GM12878 (cell line): Measurements from ENCODE around the gene SAMD7. TPM values are rescaled to one million over a fixed set of nuclear protein-coding genes. Genes with fewer than 3 reads are reported as not detected.

Experiments used
- ATAC-seq: fragments of 200-7000 bp; cut with Tn5 transposase; 3 replicates; pipeline ENCODE4 v1.9.1; 2020; ENCODE audit warnings: mild to moderate bottlenecking, moderate library complexity
- BruUV-seq: library from RNA; stranded (reverse); fragments of 400-500 nt; replicated peaks from 2 replicates; lab custom pipeline; 2021; lab: Mats Ljungman, UMichigan
- CTCF ChIA-PET: fragments of 300-600 bp; sonication (Branson Sonifier 250); formaldehyde crosslinking; extraction: SDS; loops from one replicate; lab custom pipeline; 2021; ENCODE audit warnings: inconsistent platforms; lab: Yijun Ruan, JAX
- POLR2A ChIA-PET: fragments of 350-600 bp; formaldehyde crosslinking; extraction: SDS; loops from one replicate; lab custom pipeline; 2021; ENCODE audit warnings: inconsistent platforms; lab: Charles Lee
- RAD21 ChIA-PET: fragments of 300-600 bp; sonication (Branson Sonifier 250); formaldehyde crosslinking; loops from one replicate; lab custom pipeline; 2023; ENCODE audit warnings: antibody characterized with exemption; ENCODE audit not compliant: unreplicated experiment; lab: Charles Lee
- SMC1A ChIA-PET: fragments of 300-600 bp; sonication (Branson Sonifier 250); formaldehyde crosslinking; loops from one replicate; lab custom pipeline; 2023; ENCODE audit not compliant: unreplicated experiment, uncharacterized antibody; lab: Charles Lee
- DNase-seq: peaks from one replicate; pipeline ENCODE4 v3.0.0-alpha.2; 2011; ENCODE audit warnings: low read depth, low spot score
- FAIRE-seq: peaks from 3 replicates; lab custom pipeline; 2011; peaks lifted over from hg19 to GRCh38; lab: Jason Lieb, UNC
- H2AFZ ChIP-seq: 2 replicates; pipeline ENCODE4 v1.6.0; 2011; ENCODE audit warnings: low read depth, low read length, control low read depth; ENCODE audit not compliant: control insufficient read depth
- H3K27ac ChIP-seq: 2 replicates; pipeline ENCODE4 v1.5.1; 2011; ENCODE audit warnings: control low read depth; ENCODE audit not compliant: control insufficient read depth, insufficient read depth
- H3K27me3 ChIP-seq, 2 experiments: replicated peaks in 1 of 2; 2 replicates each; pipeline versions ENCODE4 v1.6.0 to v1.6.1; 2011; ENCODE audit warnings: low read length in 1 of 2; ENCODE audit not compliant: control insufficient read depth in 2 of 2, insufficient read depth in 2 of 2
- H3K36me3 ChIP-seq, 2 experiments: 2 replicates each; pipeline ENCODE4 v1.5.1; 2011; ENCODE audit warnings: low read length in 1 of 2; ENCODE audit not compliant: control insufficient read depth in 2 of 2, insufficient read depth in 2 of 2
- H3K4me1 ChIP-seq: 2 replicates; pipeline ENCODE4 v1.6.1; 2011; ENCODE audit warnings: mild to moderate bottlenecking, low read length, moderate library complexity, mixed read lengths; ENCODE audit not compliant: control insufficient read depth, insufficient read depth
- H3K4me2 ChIP-seq: 2 replicates; pipeline ENCODE4 v1.6.0; 2011; ENCODE audit warnings: control low read depth; ENCODE audit not compliant: control insufficient read depth, insufficient read depth
- H3K4me3 ChIP-seq: fragments of 200-600 bp; sonication (generic); 2 replicates; pipeline ENCODE4 v1.5.1; 2016
- H3K79me2 ChIP-seq: 2 replicates; pipeline ENCODE4 v1.6.0; 2011; ENCODE audit warnings: low read length; ENCODE audit not compliant: control insufficient read depth, insufficient read depth
- H3K9ac ChIP-seq: 2 replicates; pipeline ENCODE4 v1.8.0; 2011; ENCODE audit warnings: low read length, control low read depth, mixed read lengths; ENCODE audit not compliant: control insufficient read depth, insufficient read depth
- H3K9me3 ChIP-seq: replicated peaks from 3 replicates; pipeline ENCODE4 v1.5.1; 2011; ENCODE audit warnings: mild to moderate bottlenecking, low read length; ENCODE audit not compliant: control insufficient read depth, insufficient read depth
- H4K20me1 ChIP-seq: 2 replicates; pipeline ENCODE4 v1.6.0; 2011; ENCODE audit not compliant: control insufficient read depth, insufficient read depth
- CHD4 ChIP-seq: fragments of 200-600 bp; sonication (generic); IDR thresholded peaks from 2 replicates; pipeline ENCODE4 v1.6.1; 2016; ENCODE audit warnings: mild to moderate bottlenecking
- CREM ChIP-seq: IDR thresholded peaks from 2 replicates; pipeline ENCODE4 v1.6.1; 2014; ENCODE audit warnings: antibody characterized with exemption, low read depth
- ESRRA ChIP-seq: IDR thresholded peaks from 2 replicates; pipeline ENCODE4 v1.6.1; 2012; ENCODE audit warnings: mild to moderate bottlenecking, low read length, improper control_type of control experiment
- JUNB ChIP-seq: IDR thresholded peaks from 2 replicates; pipeline ENCODE4 v1.6.1; 2016; ENCODE audit warnings: antibody characterized with exemption, mild to moderate bottlenecking
- MEF2B ChIP-seq: fragments of 450-650 bp; IDR thresholded peaks from 2 replicates; pipeline ENCODE4 v1.6.1; 2018; ENCODE audit warnings: mild to moderate bottlenecking, moderate library complexity; ENCODE audit not compliant: partially characterized antibody, poor library complexity, severe bottlenecking
- MYC ChIP-seq: IDR thresholded peaks from 2 replicates; pipeline ENCODE4 v1.6.1; 2011; ENCODE audit warnings: mild to moderate bottlenecking, low read length, moderate library complexity, inconsistent platforms; ENCODE audit not compliant: insufficient read depth, insufficient replicate concordance, insufficient read length, severe bottlenecking
- PAX5 ChIP-seq: IDR thresholded peaks from 2 replicates; pipeline ENCODE4 v1.6.1; 2011; ENCODE audit warnings: low read depth, low read length, borderline replicate concordance
- RAD21 ChIP-seq: IDR thresholded peaks from 2 replicates; pipeline ENCODE4 v1.6.1; 2011; ENCODE audit warnings: mild to moderate bottlenecking, low read depth, low read length, moderate library complexity; ENCODE audit not compliant: insufficient read depth
- SMC3 ChIP-seq: IDR thresholded peaks from 2 replicates; pipeline ENCODE4 v1.6.1; 2011; ENCODE audit warnings: low read length, improper control_type of control experiment, borderline replicate concordance
- TBL1XR1 ChIP-seq: IDR thresholded peaks from 2 replicates; pipeline ENCODE4 v1.6.1; 2012; ENCODE audit warnings: low read depth, low read length, improper control_type of control experiment
- ZBED1 ChIP-seq: IDR thresholded peaks from 2 replicates; pipeline ENCODE4 v1.6.1; 2016; ENCODE audit warnings: borderline replicate concordance
- ZNF217 ChIP-seq: fragments of 450-650 bp; IDR thresholded peaks from 2 replicates; pipeline ENCODE4 v1.6.1; 2017; ENCODE audit warnings: antibody characterized with exemption, mild to moderate bottlenecking
- WGBS: methylation state at CpG from one replicate; pipeline ENCODE4 v1.1.6; 2016; ENCODE audit warnings: low lambda C conversion rate; ENCODE audit not compliant: insufficient replicate concordance, insufficient coverage; ENCODE audit errors: missing lambda C conversion rate; 5-methylcytosine and 5-hydroxymethylcytosine counted together
- in situ Hi-C: fragments of 300-500 bp; cut with MboI; formaldehyde crosslinking; loops from 9 replicates; pipeline ENCODE4 v1.14.3; 2018; ENCODE audit warnings: mixed read lengths
- intact Hi-C: fragments of 100-400 bp; cut with micrococcal nuclease; formaldehyde crosslinking; loops from one replicate; pipeline ENCODE4 v1.14.2; 2022; ENCODE audit not compliant: unreplicated experiment
- polyA plus RNA-seq, 11 experiments: library from polyadenylated mRNA; depleted of rRNA in 4 of 11; unstranded in 6 of 11; stranded (reverse) in 5 of 11; fragments of >200 nt; fragmentation: Nextera tagmentation in 4 of 11; fragmentation: Illumina TruSeq in 1 of 11; extraction: Ambion mirVana in 4 of 11; extraction: Trizol in 1 of 11; gene quantifications; 1 replicate in 1 of 11; 2 replicates in 10 of 11; pipeline versions ENCODE4 v1.2.1 to v1.2.3, GENCODE V29; 2011 to 2016; ENCODE audit warnings: inconsistent platforms in 2 of 11, missing spikeins in 2 of 11, low read depth in 1 of 11
- total RNA-seq, 4 experiments: library from RNA; depleted of rRNA in 3 of 4; stranded (reverse); fragments of >200 nt in 3 of 4; fragmentation: Illumina TruSeq in 1 of 4; extraction: Trizol in 1 of 4; gene quantifications; 2 replicates each; pipeline versions ENCODE4 v1.2.1 to v1.2.3, GENCODE V29; 2013 to 2021
- TF ChIP-seq, protein P1 (sequence below): fragments of 450-650 bp; IDR thresholded peaks from 2 replicates; pipeline ENCODE4 v1.6.1; 2017; ENCODE audit warnings: mild to moderate bottlenecking, moderate library complexity
- TF ChIP-seq, protein P2 (sequence below): fragments of 450-650 bp; IDR thresholded peaks from 2 replicates; pipeline ENCODE4 v1.6.1; 2016; ENCODE audit warnings: mild to moderate bottlenecking
- TF ChIP-seq, protein P3 (sequence below), 3 experiments: IDR thresholded peaks in 2 of 3; conservative IDR thresholded peaks in 1 of 3; 2 replicates each; pipeline ENCODE4 v1.5.1; 2011; ENCODE audit warnings: low read depth in 3 of 3, low read length in 3 of 3, mild to moderate bottlenecking in 3 of 3, control low read depth in 2 of 3, moderate library complexity in 2 of 3, inconsistent platforms in 1 of 3, mixed read lengths in 1 of 3; ENCODE audit not compliant: control insufficient read depth in 2 of 3, insufficient read depth in 1 of 3; ENCODE audit errors: extremely low read depth in 1 of 3

SAMD7 gene
- total and polyA plus RNA-seq, 10 of the 15 experiments (the other 5 are each of a cell fraction or from before 2014, with no cell fraction given): 0.03 to 0.11 (median 0.07) TPM; not detected in 3

DNA sequence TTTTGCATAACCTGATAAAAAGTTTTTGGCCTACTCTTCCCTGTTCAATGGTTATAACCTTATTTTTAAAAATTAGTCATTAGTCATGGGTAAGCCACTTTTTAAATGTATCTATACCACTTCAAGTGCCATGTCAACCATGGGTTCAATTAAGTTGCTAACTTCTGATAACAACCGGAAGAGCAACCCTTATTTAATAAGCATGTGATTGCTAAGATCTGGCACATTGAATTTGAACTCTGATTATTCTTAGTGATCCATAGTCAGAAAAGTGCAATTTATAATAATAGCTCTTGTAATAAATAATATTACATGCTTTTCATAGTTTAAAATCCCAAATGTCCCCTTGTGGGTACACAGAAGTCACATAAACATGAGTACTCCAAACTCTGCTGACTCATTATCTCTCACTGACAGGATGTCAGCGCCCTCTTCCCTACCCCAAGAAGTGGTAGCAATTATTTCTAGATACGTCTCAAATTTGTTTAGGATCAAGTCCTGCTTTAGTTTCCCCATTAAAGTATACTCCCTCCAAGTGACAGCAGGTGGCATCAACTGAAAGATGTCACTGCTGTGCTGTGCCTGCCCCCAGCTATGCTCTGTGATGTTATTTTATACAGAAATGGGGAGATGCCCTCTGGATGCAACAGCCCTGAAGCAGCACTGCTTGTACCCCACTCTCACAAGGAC lies 18.6 kb downstream of the SAMD7 start:
- RAD21 ChIA-PET: interaction anchor here (0.6 to 3.2 kb wide), 16 partner anchors 10 to 714 kb away, joined by 3 to 48 read pairs (median 4); partner anchors contain the start of gene SEC62
- Histone ChIP-seq H3K9me3 (no peaks in the 10 kb centered on the region; the same call in 2 of the 3 replicates), H3K4me2 (no peak overlapping the region), H3K27ac (no peak overlapping the region), H3K4me1 (peaks cover 33% of the 10 kb centered on the region), H3K36me3 (no peaks in the 10 kb centered on the region), H3K79me2 (peaks cover 6% of the 10 kb centered on the region), H2AFZ (no peak overlapping the region), H3K27me3 (no peaks in the 10 kb centered on the region), H3K4me3 (no peak overlapping the region), H3K9ac (no peak overlapping the region), H4K20me1 (no peaks in the 10 kb centered on the region)
- no TSS peak for BruUV-seq
- ATAC-seq (peak; percentile 67), FAIRE-seq (no peak), DNase-seq (no peak)
- in situ Hi-C loops (no loop called here), intact Hi-C loops (loop anchor here (5.0 kb wide), 1 partner anchor 158 kb away; the partner anchor contains the start of gene MYNN)
- peak; percentile 69; the same call in 1 of the 2 replicates for TF ChIP-seq SMC3
- no peak for TF ChIP-seq JUNB
- TF ChIP-seq PAX5: no peak
- TF ChIP-seq ZBED1: no peak
- TF ChIP-seq RAD21: peak; percentile 68
- TF ChIP-seq, protein P1, sequence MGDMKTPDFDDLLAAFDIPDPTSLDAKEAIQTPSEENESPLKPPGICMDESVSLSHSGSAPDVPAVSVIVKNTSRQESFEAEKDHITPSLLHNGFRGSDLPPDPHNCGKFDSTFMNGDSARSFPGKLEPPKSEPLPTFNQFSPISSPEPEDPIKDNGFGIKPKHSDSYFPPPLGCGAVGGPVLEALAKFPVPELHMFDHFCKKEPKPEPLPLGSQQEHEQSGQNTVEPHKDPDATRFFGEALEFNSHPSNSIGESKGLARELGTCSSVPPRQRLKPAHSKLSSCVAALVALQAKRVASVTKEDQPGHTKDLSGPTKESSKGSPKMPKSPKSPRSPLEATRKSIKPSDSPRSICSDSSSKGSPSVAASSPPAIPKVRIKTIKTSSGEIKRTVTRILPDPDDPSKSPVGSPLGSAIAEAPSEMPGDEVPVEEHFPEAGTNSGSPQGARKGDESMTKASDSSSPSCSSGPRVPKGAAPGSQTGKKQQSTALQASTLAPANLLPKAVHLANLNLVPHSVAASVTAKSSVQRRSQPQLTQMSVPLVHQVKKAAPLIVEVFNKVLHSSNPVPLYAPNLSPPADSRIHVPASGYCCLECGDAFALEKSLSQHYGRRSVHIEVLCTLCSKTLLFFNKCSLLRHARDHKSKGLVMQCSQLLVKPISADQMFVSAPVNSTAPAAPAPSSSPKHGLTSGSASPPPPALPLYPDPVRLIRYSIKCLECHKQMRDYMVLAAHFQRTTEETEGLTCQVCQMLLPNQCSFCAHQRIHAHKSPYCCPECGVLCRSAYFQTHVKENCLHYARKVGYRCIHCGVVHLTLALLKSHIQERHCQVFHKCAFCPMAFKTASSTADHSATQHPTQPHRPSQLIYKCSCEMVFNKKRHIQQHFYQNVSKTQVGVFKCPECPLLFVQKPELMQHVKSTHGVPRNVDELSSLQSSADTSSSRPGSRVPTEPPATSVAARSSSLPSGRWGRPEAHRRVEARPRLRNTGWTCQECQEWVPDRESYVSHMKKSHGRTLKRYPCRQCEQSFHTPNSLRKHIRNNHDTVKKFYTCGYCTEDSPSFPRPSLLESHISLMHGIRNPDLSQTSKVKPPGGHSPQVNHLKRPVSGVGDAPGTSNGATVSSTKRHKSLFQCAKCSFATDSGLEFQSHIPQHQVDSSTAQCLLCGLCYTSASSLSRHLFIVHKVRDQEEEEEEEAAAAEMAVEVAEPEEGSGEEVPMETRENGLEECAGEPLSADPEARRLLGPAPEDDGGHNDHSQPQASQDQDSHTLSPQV: no peak
- TF ChIP-seq CHD4: no peak
- TF ChIP-seq CREM: no peak
- TF ChIP-seq ESRRA: no peak
- TF ChIP-seq, protein P2, sequence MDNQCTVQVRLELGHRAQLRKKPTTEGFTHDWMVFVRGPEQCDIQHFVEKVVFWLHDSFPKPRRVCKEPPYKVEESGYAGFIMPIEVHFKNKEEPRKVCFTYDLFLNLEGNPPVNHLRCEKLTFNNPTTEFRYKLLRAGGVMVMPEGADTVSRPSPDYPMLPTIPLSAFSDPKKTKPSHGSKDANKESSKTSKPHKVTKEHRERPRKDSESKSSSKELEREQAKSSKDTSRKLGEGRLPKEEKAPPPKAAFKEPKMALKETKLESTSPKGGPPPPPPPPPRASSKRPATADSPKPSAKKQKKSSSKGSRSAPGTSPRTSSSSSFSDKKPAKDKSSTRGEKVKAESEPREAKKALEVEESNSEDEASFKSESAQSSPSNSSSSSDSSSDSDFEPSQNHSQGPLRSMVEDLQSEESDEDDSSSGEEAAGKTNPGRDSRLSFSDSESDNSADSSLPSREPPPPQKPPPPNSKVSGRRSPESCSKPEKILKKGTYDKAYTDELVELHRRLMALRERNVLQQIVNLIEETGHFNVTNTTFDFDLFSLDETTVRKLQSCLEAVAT: no peak
- TF ChIP-seq ZNF217: no peak
- TF ChIP-seq TBL1XR1: no peak
- TF ChIP-seq MEF2B: no peak
- TF ChIP-seq, protein P3, sequence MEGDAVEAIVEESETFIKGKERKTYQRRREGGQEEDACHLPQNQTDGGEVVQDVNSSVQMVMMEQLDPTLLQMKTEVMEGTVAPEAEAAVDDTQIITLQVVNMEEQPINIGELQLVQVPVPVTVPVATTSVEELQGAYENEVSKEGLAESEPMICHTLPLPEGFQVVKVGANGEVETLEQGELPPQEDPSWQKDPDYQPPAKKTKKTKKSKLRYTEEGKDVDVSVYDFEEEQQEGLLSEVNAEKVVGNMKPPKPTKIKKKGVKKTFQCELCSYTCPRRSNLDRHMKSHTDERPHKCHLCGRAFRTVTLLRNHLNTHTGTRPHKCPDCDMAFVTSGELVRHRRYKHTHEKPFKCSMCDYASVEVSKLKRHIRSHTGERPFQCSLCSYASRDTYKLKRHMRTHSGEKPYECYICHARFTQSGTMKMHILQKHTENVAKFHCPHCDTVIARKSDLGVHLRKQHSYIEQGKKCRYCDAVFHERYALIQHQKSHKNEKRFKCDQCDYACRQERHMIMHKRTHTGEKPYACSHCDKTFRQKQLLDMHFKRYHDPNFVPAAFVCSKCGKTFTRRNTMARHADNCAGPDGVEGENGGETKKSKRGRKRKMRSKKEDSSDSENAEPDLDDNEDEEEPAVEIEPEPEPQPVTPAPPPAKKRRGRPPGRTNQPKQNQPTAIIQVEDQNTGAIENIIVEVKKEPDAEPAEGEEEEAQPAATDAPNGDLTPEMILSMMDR (IDR thresholded peaks at IDR 0.05 in 2 of 3, conservative IDR thresholded peaks at IDR 0.05 in 1 of 3; ENCODE audit: control insufficient read depth in 2 of 3, extremely low read depth in 1 of 3, insufficient read depth in 1 of 3, low read depth in 3 of 3, low read length in 3 of 3): peak; percentile 44 to 49 (median 45); a peak in 4 of 6 replicates
- TF ChIP-seq MYC: no peak
- SMC1A ChIA-PET: interaction anchor here (0.7 to 8.1 kb wide), 19 partner anchors 9 to 453 kb away, joined by 3 to 118 read pairs (median 4); partner anchors contain the start of gene SEC62
- WGBS: 32% methylated on average over 3 of the region's 3 CpGs
- CTCF ChIA-PET: interaction anchor here (0.6 to 5.5 kb wide), 18 partner anchors 9 to 169 kb away, joined by 3 to 81 read pairs (median 6); partner anchors contain the start of gene SEC62
- POLR2A ChIA-PET: interaction anchor here (0.6 to 2.1 kb wide), 2 partner anchors 20 to 38 kb away, joined by 4 to 8 read pairs; no protein-coding TSS in a partner anchor
